ENCODE data around the gene EFCAB13.

The EFCAB13 gene

DNA sequence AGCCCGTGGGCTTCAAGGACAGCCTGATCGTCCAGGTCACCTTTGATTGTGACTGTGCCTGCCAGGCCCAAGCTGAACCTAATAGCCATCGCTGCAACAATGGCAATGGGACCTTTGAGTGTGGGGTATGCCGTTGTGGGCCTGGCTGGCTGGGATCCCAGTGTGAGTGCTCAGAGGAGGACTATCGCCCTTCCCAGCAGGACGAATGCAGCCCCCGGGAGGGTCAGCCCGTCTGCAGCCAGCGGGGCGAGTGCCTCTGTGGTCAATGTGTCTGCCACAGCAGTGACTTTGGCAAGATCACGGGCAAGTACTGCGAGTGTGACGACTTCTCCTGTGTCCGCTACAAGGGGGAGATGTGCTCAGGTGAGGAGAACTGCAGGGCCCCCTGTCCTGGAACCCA, 31.5 kb upstream of the EFCAB13 start:
- DNase-seq, result no peak

DNA sequence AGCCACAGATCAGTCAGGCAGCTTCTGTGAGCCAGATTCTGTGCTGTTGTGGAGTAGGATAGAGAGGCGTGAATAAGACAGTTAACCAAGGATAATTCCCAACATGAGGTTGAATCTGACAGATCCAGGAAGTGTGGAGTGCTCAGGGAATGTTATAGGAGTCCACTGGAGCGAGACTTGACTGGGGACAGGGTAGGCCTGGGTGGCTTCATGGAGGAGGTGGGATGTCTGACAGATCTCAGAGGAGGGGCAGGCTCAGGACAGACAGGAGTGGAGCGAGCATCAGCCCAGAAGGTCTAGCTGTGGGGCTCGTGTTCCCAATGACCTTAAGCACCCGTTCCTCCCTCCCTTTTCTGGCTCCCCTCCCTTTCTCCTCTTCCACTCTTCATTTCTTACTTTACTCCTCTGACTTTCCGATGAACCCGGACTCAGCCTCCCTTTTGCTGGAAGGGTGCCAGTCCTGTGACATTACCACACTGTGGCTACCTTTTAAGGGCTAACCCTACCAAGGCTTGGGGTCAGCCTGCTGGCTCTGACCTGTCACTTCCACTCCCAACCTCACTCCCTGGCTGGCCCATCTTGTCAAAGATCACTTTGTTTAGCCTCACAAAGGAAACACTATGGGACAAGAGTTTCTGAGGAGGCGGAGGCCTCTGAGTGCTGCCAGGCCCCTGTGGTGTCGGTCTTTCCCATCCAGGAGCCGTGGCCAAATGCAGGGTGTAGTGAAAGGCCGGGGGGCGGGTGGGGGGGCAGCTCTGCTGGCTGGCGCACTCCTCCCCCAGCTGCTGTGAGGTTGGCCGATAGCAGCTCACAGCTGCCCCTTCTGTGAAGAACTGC, 28.5 kb upstream of the EFCAB13 start:
- DNase-seq, result no peak

DNA sequence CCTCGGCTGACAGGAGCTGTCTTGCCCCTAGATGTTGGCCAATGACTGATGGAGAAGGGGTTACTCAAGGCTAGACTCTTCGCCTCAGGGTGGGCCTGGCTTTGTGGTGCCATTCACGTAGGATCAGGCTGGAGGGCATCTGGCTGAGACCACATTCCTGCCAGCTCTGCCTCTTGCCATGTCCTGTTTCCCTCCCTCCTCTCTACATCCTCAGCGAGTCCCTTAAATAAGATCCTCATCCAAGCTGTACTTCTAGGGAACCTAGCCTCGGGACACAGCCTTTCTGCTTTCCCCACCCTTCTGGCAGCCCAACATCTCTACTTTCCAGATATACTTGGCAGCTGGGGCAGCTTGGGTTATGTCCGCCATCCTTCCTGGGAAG, 27.9 kb upstream of the EFCAB13 start:
- DNase-seq, result no peak

DNA sequence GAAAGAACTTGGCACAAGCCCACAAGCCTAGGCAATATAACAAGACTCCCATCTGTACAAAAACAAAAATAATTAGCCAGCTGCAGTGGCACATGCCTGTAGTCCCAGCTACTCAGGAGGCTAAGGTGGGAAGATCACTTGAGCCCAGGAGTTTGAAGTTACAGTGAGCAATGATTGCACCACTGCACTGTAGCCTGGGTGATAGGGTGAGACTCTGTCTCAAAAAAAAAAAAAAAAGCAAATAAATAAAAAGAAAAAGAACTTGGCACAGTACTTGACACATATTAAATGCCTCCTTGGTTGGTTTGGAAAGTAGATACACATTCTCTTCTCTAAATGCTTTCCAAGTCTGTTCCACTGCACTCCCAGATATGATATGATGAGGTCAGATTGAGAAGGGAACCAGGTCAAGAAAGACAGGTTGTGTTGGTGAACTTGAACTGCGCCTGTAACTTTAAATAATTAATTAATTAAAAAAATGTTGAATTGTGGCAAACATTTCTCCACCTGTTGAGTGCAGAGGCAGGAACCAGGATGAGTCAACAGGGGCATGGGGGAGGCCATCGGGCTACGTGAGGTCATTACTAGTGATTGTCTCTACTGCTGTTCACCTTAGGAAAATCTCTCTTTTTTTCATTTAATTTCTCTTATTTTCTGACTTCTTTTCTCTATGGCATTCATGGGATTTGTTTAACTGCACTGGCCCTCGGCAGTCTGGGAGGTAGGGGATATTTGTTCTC, 25.9 kb upstream of the EFCAB13 start:
- no peak for DNase-seq

DNA sequence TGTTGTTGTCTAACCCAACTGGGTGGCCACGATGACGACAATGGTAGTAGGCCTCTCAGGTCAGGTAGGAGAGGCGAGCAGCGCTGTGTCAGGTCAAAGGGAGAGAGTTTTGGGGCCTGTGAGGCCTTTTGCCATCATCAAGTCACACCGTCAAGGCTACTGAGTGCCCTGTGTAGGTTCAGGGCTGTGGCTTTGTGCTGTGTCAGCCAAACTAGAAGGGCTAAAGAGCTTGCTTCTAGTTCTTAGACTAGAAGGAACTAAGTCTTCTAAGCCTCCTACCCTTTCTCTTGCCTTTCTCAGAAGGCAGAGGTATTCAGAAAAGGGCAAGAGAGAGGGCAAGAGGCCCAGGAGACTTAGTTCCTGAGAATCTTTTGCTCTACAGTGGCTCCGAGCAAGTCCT, 25.0 kb upstream of the EFCAB13 start:
- no peak for DNase-seq

DNA sequence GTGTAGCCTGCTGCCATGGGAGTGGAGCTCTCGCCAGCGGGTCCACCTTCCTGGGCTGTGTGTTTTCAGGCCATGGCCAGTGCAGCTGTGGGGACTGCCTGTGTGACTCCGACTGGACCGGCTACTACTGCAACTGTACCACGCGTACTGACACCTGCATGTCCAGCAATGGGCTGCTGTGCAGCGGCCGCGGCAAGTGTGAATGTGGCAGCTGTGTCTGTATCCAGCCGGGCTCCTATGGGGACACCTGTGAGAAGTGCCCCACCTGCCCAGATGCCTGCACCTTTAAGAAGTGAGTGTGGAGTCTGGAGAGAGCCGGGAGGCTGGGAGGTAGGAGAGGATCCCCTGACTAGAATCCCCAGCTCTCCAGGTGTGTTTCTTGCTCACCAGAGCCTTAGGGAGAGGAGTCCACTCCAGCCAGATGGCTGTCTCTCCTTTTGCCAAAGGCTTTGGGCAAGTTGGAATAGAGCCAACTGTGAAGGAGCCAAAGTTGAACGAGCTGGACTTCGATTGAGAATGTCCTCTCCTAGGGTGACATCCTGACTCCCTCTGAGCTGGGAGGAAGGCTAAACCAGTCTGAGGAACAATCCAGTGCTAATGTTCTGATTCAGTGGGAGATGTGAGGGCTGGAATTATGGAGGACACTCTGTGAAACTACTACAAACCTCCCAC, 24.4 kb upstream of the EFCAB13 start:
- peak; percentile 46 for DNase-seq

DNA sequence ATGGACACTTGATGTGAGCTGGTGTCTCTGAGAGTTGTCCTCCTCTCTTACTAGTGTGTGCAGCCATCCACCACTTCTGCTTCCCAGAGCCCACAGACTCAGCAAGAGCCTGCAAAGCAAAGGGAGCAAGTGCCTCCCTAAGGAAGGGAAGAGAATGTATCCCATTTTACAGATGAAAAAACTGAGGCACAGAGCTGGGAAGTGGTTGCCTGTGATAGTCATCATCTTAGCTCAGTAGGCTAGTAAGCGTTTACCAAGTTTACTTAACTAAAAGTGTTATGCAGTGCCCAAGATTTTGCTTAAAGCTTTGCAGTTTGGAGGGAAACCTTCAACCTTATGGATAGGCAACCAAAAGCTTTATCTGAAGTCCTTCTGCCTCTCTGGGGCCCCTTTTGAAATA, 23.0 kb upstream of the EFCAB13 start:
- DNase-seq, result no peak

DNA sequence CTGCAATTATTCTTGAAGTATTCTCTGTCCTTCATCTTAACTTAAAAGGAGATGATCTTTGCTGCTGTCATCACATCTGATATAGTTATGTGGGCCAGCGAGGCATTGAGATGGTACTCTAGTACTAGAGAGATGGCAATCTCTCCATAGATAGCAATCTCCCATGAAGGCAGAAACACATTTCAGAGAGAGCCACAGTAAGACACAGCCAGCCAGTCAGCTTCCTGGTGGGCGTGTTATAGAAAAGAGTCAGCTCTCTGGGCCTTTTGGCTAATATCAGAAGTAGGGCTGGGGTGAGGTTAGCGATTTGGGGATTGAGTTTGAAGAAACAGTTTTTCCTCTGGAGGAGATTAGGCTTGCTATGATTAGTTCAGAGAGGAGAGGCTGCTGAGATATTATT, 22.6 kb upstream of the EFCAB13 start:
- DNase-seq, result no peak

DNA sequence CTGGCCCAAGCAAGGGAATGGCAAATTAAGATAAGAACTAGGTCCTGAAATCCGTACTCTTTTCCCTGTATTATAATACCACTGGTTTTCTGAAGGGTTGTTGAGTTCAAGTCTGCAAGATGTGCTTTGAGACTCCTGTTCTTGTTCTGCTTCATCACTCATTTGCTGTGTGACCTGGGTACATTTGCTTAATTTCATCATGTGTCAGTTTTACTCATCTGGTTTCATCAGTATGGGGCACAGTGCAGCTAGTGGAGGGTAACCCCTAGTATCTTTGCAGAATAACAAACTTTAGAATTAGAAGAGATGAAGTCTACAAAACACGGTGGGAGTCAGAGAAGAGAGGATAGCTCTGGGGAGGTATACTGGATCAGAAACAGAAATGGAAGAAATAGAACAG, 21.9 kb upstream of the EFCAB13 start:
- no peak for DNase-seq

DNA sequence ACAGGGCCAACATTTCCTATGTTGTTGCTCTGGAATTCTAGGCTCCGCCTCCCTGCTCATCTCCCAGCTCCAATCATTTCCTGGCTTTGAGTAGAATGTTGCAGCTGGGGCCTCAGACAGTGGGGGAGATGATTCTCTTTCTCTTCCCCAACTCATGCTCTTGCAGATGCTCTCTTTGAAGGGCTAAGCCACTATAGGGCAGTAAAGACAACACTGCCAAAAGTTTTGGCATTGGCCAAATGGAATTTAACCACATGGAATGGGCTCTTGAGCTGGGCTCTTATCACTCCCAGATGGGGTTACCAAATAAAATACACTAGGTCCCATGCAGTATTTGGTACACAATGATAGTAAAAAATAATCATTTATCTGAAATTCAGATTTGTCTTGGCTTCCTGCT, 19.6 kb upstream of the EFCAB13 start:
- DNase-seq, result no peak

DNA sequence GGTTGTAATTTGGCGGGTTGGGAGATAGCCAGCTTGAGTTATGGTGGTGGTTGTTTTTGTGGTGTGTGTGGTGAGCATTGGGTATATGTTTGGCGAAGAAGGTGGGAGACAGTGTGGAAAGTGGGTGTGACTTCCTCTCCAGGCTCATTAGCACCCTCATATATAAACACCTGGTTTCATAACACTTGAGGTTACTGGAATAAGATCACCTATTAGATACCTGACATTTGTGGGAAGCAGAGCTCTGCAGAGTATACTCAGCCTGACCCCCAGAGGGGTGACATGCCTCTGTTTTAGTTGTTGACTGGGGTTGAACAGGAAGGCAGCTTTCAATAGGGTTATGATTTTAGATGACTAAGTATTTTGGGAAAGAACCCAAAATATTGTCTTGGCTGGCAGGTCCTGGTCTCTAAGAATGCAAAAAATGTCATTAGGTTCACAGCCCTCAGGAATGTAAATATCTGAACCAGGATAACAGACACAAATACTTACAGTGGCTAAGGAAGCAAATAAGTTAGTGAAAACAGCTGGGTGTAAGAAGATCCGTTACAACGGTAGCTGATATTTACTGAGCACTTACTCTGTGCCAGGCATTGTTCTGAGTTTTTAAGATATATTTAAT, 18.3 kb upstream of the EFCAB13 start:
- peak; percentile 88 for DNase-seq

DNA sequence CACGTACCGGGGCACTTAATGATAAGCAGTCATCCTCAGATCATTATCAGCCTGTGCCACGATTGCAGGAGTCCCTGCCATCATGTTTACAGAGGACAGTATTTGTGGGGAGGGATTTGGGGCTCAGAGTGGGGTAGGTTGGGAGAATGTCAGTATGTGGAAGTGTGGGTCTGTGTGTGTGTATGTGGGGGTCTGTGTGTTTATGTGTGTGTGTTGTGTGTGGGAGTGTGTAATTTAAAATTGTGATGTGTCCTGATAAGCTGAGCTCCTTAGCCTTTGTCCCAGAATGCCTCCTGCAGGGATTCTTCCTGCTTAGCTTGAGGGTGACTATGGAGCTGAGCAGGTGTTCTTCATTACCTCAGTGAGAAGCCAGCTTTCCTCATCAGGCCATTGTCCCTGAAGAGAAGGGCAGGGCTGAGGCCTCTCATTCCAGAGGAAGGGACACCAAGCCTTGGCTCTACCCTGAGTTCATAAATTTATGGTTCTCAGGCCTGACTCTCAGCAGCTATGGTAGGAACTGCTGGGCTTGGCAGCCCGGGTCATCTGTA, 13.5 kb upstream of the EFCAB13 start:
- DNase-seq, result peak; percentile 79

DNA sequence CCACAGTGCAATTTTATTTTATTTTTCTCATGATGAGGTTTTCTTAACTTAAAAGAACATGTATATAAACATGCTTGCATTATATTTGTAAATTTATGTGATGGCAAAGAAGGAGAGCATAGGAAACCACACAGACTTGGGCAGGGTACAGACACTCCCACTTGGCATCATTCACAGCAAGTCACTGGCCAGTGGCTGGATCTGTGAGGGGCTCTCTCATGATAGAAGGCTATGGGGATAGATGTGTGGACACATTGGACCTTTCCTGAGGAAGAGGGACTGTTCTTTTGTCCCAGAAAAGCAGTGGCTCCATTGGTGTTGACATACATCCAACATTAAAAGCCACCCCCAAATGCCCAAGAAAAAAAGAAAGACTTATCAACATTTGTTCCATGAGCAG, 12.3 kb upstream of the EFCAB13 start:
- no peak for DNase-seq

DNA sequence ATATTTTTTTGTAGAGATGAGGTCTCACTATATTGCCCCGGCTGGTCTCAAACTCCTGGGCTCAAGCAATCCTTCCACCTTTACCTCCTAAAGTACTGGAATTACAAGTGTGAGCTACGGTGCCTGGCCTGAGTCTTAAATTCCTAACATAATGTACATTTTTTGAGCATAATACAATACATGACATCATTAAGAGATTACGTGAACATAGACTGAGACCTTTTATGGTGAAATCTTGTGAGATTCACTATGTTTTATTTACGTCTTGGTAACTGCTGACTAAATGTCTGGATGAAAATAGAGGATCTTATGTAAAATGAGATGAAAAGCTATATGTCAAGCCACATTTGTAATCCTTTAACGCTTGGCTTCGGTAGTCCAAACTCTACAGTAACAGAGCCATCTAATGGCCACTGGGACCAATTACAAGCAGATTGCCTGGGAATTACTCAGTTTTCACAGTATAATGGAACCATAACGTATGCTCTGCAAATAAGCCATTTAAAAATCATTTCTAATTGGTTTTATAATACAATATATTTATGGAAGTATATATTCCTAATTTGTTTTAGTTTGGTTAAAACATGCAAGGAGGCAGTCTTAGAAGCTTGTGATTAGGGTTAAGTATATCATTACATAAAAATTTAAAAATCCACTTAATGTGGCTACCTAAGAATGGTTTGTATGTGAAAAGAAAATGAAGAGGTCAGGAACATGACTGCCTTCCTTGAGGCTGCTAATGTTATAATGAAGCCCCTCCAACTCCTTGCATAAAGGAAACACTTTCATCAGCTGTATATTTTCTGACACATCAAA, 8.1 kb upstream of the EFCAB13 start:
- peak; percentile 80 for DNase-seq

DNA sequence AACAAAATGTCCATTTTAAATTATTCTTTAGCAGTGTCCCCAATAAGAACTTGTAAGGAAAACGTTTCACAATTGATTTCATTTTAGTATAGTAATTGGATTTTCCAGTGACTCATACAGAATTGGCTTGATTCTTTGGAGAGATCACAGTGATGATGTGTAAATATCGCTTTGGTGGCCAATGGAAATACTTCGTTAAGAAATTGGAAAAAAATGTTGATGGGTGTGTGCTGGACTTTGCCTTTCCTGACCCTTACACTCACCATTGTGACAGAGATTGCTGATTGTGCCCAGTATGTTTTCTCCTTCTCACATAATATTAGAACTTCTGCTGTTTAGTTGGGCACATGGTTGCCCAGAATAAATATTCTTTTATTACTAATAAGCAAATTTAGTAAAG, 7.4 kb upstream of the EFCAB13 start:
- DNase-seq, result no peak

DNA sequence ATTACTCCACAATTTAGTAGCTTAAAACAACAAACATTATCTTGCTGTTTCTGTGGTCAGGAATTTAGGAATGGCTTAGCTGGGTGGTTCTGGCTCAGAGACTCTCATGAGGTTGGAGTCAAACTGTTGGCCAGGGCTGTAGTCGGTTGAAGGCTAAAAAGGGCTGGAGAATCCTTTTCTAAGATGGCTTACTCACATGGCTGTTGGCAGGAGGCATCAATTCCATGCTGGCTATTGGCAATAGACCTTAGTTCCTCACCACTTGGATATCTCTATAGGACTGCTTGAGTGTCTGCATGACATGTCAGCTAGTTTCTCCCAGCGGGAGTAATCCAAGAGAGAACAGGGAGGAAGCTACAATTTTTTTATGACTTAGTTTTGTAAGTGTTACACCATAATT, 6.6 kb upstream of the EFCAB13 start:
- no peak for DNase-seq

DNA sequence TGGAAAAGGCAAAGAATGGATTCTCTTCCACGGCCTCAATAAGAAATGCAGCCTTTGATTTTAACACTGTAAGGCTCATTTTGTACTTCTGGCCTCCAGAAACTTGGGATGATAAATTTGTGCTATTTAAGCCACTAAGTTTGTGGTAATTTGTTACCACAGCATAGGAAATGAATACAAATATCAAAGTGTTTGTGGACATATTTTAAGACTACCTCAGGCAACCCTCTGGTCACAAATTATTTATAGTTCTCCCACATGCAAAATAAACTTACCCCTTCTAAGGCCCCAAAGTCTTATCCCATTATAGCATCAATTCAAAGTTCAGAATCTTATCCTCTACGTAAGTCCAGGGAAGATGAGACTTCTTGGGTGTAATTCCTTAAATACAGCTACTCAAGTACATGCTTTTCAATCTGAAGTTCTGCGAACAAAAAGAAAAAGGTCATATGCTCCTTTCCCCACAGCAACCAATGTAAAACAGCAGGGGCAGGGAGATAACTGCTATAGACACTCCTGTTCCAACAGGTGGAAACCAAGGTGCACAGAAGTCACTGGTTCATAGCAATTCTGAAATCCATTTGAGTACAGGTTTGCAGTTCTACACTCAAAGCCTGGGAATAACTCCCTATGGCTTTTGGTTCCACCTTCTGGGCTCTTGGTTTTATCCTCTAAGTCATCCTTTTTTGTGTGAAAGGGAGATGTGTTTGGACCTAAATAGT, 5.4 kb upstream of the EFCAB13 start:
- DNase-seq, result no peak

DNA sequence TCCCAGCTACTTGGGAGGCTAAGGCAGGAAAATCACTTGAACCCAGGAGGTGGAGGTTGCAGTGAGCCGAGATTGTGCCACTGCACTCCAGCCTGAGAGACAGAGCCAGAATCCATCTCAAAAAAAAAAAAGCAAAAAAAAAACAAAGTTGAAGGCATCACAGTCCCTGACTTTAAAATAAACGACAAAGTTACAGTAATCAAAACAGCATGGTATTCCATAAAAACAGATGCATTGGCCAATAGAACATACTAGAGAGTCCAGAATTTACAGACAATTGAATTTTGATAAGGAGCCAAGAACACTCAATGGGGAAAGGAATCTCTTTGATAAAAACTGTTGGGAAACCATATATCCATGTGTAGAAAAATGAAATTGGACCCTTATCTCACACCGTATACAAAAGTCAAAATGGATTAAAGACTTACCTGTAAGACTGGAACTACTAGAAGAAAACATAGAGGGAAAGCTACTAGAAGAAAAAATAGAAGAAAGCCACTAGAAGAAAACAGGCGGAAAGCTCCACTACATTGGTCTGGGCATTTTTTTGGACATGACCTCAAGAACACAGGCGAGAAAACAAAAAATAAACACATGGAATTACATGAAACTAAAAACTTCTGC, 2.8 kb upstream of the EFCAB13 start:
- no peak for DNase-seq

DNA sequence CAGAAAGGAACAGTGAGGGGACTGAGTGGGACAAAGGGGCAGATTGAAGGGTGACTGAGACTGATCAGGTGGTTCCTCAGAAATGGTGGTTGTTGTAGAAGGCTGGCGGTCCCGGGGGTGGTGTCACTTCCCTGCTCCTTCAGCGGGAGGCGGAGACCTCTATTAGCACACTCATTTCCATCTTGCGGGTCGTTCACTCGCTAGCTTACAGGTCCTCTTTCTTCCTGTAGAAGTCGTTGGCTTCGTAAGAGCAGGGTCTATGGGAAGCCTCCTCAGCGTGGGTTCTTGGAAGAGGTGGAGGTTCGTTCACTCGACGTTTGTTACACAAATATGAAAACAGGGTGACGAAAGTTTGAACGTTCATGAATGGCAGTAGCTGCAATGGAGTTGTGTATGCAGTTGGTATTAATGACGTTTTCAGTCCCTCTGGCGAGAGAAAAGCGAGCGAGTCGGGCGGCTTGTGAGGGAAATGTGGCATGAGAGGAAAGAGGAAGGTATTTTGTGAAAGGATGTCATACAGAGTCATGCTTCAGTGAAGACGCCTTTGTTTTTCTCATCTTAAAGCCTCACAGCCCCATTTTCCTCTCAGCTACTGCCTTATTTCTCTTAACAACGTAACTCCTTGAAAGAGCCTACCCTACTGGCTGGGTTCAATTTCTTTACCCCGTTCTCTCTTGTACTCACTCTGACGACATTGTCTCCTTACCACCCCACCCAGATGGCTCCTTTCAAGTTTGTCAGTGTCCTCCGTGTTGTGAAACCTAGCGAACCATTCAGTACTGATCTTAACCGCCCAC, 667 bp downstream of the EFCAB13 start:
- DNase-seq, result peak; percentile 76

DNA sequence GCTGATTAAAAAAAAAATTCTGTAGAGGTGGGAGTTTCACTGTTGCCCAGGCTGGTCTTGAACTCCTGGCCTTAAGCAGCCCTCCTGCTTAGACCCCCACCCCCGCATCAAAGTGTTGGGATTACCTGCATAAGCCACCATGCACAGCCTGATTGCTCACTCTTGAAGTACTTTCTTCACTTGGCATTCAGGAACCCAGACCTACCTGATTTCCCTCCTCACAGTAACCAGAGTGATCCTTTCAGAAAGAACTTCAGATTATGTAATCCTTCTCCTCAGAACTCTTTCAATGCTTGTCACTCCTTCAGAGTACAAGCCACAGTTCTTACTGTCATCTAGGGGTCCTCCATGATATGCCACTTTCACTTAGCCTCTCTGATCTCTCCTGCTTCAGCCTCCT, 1.4 kb downstream of the EFCAB13 start:
- DNase-seq, result no peak

Measured in NCI-H69 (cell line).